GM18907 (cell line): ENCODE measurements around the gene NEU2.

Experiments used
- ATAC-seq: cut with Tn5 transposase; IDR thresholded peaks from one replicate; pipeline ENCODE4 v1.9.1; 2021; ENCODE audit warnings: mild to moderate bottlenecking, moderate library complexity; ENCODE audit not compliant: unreplicated experiment

The NEU2 gene

DNA sequence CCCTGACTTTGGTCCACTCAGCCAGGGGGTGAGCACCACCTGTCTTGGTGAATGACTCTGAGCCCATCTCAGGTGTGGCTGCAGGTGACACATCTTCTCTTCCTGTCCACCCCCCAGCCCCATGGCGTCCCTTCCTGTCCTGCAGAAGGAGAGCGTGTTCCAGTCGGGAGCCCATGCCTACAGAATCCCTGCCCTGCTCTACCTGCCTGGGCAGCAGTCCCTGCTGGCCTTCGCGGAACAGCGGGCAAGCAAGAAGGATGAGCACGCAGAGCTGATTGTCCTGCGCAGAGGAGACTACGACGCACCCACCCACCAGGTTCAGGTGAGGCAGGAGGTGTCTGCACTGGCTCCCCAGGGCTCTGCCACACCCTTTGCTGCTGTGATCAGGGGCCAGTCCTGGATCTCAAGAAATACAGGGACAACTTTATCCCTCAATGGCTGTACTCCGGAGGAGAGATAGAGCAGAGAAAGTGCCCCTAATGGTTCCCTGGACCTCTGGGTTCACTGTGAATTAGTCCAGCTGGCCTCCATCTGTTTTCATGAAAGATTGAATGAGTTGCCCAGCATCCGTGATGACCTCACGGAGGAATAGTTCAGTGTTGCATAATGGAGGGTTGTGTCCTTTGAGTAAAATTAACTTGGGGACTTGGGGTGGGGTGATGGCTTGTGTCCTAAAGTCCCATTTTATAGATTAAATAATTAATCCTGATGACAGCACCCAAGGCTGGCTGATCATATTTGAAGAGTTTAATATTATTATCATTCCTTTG is at the start of gene NEU2:
TSS of gene NEU2 (plus strand) at position 122 of the 770 bp plus-strand sequence. CDS start at position 122, 0 bp downstream.
- ATAC-seq: no peak

DNA sequence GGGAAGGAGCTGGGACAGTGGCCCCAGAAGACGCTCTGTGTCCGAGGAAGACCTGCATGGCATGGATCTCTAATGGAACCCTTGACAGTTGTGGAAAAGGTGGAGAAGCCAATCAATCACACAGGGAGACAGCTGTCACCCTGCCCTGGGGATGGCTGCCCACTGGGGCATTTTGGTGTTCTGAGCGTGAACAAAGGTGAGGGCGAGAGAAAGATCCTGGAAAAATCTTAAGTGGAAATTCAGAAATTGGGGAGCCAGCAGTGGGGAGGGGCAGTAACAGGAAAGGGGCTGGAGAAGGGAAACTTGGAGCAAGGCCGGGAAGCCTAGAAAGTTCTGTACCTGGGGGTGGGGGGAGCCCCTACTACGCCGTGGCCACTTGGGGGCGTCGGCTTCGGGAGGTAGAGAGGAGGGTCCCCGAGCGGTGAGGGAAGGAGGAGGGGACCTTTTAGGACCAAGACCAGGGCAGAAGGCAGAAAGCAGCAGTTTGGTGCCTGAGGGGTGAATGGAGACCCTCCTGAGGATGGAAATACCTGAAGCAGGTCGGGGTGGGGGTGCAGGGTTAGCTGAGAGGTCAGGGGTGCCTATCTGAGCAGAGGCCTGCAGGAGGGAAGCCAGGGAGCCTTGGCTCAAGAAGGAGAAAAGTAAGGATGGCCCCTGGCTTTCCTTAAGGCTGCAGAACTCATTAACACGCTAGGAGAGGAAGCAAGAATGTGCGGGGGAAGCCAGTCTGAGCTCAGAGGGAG is 49.4 kb upstream of the NEU2 start:
- ATAC-seq: no peak

DNA sequence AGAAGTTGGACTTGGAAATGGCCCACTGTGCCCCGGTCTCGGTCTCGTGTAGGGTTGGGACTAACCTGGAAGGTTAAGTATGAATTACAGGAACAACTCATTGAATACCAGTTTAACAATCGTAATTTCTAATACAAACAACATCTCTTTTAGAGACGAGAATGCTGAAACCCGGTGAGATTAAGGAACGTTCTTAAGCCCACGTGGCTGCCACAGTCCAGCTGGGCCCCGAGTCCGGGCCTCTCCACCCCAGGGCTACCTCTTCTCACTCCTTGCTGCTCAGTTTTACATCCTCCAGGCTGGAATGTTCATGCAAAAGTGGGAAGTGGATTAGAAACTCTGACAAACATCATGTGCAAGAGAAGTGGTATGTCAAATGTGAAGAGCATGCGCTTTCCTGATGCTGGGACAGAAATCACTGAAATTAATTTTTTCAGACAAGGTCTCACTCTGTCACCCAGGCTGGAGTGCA is 48.8 kb upstream of the NEU2 start:
- ATAC-seq: no peak

DNA sequence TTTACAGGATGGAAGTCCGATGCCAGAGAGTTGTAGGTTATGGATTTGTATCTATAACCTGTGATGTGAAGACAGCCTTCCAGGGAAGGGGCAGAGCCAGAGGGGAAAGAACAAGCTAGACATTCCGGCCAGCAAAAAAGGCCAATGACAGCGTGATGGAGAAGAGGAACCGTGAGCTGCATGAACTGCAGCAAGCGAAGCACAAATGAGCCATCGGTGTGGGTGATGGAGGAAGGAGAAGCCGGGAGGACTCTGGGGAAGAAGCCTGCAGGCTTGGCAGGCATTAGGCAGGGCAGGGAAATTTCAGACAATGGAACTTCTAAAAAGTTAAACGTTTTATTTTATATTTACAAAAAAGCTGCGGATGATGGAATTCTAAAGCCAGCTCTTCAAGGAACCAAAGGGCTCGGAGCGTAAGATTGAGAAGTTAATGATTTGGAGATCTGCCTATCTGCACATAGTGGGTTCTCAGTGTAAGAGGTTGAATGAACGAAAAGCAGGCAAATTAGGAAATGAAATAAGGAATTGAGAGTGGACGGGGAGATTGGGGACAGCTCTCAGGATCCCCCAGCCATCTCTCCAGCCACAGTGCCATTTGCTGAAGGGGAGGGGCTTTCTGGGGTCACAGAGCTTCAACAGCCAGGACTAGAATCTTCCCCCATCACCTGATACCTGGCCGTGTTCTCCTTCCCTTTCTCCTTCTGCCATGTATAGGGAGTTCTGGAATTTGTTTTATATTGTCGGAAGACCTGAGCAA is 47.8 kb upstream of the NEU2 start:
- no peak for ATAC-seq

DNA sequence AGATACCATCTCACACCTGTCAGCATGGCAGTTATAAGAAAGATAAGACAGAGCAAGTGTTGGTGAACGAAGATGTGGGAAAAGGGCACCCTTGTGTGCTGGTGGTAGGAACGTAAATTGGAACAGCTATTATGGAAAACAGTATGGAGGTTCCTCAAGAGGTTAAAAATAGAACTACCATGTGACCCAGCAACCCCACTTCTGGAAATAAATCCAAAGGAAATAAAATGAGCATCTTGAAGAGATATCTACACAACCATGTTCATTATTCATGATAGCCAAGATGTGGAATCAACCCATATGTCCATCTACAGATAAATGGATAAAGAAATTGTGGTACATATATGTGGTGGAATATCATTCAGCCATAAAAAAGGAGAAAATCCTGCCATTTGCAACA is 46.3 kb upstream of the NEU2 start:
- ATAC-seq: no peak

DNA sequence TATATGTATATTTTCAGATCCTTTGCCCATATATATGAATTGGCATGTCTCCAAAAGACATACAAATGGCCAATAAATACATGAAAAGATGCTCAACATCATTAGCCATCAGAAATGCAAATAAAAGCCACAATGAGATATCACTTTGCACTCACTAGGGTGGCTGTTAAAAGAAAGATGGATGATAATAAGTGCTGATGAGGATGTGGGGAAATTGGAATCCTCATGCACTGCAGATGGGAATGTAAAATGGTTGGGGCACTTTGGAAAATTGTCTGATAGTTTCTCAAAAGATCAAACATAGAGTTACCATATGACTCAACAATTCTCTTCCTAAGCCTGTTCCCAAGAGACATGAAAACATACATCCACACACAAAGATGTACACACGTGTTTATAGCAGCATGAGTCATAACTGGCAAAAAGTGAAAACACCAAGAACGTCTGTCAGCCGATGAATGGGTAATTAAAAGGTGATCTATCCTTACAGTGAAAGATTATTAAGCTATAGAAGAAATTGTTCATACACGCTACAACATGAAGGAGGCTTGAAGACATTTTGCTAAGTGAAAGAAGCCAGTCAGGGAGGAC is 39.1 kb upstream of the NEU2 start:
- ATAC-seq: no peak

DNA sequence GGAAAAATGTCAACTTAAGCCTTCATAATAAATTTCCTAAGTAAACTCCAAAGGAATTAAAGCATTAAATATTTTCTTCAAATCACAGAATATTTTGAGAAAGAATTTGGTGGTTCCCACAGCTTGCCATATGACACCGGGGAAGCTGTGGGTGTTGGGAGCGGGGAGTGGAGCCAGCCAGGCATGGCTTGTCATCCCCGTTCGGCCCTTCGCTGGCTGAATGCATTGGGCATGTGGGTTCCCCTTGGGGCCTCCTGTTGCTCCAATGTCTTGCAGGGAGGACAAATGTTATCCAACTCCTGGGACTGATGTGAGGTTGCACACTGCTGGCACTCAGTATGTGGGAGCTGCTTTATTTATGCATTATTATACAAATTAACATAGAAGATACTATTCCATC is 38.0 kb upstream of the NEU2 start:
- ATAC-seq: no peak

DNA sequence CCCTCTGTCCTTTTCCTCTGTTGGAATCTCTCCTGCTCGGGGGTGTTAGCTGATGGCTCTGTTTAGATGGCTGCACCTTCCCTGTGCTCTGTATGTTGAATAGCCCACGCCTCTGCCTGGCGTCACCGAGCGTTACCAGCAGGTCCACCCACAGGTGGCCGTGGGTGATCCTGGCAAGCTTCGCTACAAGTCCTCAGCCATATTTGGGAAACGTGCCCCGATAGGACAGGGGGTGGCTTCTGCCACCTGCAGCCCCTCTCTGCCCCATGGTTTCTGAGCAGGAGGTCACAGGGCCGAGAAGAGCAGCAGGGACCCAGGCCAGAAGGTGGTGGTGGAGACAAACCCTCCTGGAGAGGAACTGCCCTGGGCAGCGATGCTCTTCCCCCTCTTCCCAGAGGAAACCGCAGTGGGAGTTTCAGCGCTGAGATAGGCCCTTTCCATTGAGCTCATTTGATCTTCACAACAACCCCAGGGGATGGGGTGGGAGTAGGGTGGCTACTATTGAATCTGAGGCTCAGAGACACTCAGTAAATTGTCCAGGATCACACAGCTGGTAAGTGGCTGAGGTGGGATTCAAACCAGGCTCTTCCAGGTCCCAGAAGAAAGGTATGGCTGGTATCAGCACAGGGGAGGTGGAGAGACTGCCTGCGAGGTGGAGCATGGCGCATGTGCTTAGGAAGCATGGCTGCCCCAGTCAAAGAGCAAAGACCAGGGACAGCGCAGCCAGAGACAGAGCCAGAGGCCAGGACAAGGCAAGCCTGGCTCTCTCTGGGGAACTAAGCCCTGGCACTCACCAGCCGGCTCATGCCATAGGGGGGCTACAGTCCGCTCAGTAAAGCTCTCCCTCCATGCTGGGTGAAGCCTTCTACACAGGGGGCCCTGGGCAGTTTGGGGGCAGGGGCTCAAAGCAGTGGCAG is 34.5 kb upstream of the NEU2 start:
- no peak for ATAC-seq

DNA sequence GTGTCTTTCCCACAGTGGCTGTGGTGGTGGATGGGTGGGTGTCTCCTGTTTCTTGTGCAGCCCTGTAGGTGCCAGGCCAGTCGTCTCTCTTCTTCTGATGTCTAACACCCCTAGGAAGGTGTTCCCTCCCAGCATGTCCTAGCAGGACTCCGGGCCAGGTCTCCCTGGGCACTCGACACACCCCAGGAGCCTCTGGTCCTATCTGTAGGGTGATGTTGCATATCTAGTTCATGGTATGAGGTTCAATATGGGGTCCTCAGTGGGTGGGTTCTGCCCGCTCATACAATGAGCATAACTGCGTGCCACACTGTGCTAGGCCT is 33.8 kb upstream of the NEU2 start:
- no peak for ATAC-seq

DNA sequence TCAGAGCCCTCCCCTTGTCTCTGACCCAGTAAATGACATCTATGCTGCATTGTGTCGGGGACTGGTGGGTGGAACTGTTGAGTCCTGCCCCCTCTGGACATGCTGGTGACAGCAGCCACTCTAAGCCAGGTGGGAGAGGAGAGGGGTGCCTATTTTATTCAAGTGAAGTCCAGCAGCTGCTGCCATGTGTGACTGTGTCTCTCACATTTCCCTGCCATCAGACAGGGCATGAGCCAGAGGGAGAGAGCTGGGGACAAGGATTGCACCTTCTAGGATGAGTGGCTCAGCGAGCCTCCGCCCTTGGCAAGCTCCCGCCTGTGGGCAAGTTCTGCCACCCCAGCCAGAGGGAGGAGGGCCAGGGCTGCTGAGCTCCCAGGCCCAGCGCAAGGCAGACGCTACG is 33.1 kb upstream of the NEU2 start:
- no peak for ATAC-seq

DNA sequence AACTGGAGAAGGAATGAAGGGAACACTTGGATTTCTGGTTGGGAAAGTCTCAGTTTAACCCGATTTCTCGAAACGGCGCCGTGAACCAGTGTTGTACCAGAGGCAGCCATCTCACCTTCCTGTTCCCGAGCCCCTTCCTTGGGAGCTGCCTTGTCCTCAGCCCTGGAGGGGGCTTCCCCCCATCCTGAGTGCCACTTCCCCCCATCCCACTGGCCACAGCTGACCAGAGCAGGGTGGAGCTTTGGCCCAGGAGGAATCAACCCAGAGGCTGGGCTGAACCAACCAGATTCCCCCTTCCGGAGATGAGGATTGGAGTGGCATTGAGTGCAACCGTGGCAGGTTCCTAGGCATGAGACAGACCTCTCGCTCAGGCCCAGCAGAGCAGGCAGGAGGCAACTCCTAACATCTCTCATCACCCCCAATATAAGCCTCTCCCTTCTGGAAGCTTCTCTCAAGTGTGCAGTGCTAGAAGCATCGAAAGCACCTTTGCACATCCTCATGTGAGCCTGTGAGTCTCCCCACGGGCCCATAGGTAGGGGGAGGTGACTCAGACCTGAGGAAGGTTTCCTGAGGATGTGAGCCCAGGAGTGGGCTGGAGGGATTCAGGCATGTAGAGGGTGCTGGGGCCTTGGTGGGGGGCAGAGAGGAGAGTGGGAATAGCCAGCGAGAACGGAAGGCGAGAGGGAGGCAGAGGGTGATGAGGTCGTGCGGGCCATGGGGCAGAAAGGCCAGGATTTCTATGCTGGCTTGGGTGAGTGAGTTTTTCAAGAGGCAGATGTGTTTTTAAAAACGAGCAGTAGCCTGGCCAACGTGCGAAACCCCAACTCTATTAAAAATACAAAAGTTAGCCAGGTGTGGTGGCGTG is 31.4 kb upstream of the NEU2 start:
- no peak for ATAC-seq

DNA sequence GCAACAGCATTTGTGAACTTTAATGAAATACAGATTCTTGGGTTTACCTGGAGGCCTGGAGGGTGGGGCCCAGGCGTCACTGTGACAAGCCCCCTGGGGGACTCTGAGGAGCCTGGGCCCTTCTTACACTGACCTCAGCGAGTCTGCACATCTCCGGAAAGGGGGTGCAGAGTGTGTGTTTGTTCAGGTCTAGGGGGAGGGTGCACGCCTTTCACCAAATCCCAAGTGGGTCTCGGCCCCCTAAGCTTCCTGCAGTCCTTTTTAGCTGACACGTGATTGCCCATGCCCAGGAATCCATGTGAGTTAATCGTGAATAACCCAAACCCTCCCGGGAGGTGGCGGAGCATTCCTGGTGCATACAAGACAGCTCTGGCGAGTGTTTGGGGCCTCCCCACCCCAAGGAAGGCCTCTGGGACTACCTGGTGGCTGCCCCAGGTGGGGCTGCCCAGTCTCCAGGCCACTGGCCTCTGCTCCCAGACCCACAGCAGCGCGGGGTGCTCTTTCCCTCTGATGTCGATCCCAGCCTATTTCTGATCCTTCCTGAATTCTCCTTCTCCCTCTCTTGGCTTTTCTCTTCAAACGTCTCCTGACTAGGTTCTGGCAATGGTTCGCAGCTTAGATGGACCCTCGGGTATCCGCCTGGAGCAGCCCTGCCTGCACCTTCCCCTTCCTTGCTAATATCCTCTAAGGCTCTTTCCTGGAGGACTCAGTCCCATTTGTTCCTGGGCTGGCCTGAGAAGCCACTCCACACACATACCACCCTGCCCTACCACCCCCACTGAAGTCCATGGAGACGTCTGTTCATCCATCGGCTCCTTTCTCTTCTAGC is 29.4 kb upstream of the NEU2 start:
- no peak for ATAC-seq

DNA sequence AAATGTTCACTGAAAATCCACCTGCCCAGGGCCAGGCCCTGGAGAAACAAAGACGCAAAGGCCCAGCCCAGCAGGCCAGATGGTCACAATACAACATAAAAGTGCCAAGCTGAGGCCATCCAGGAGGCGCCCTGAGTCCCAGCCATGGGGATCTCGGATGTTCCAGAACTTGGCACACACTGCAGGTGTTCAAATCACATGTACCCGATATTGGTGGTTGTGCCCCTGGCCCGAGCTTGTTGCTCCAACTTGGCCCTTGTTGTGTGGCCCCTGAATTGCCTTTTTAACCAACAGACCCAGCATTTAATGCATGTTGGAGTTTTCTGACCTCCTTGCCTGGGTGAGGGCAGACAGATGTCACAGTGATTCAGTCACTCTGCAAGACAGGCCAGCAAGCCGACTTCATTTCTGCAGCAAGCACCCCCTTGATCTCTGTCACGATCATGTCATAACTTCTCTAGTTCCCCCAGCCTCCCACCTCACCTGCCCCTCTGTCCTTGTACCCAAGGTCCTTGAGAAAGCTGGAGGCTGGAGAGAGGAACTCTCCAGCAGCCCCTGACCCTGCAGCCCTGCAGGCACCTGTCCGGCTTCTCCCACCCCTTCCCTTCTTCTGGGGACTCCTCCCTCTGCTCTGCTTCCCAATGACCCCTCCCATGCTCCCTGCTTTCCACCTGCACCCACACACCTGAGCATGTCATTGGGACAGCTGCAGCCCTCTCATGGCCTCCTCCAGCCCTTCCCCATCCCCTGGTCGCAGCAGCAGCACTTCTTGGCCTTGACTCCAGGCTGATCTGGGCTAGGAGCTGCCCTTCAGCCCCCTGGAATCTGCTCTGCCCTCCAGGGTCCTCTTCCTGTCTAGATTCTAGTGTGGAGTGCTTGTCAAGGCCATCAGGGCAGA is 28.6 kb upstream of the NEU2 start:
- ATAC-seq: no peak

DNA sequence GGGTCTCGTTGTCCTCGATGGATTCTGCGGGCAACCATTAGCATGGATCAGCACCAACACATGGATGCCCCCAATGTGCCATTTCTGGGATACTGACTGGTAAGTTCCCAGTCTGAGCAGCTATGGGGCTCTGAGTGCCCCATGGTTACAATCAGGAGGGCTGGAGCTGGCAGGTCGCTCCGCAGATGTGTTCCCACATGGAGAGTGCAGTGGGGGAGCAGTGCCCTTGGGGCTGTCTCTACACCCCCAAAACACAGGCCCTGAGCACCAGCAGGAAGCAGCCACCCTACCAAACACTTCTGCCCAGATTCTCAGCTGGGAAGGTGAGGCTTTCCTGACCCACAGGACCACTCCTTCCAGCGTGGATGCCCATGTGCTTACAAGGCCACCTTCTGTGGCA is 27.4 kb upstream of the NEU2 start:
- ATAC-seq: no peak

DNA sequence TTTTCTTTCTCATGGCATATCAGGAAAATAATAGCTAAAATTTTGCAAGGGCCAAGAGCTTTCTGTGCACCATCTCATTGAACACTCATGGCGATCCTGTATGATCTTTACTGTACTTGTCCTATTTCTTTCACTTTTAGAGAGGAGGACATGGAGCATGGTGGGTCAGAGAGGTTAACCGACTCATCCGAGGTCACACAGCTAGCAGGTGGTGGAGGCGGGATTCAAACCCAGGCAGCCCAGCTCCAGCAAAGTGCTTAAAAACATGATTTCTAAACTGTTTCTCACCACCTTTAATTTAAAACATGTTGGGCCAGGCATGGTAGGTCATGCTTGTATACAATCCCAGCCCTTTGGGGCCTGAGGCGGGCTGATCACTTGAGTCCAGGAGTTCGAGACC is 25.8 kb upstream of the NEU2 start:
- no peak for ATAC-seq

DNA sequence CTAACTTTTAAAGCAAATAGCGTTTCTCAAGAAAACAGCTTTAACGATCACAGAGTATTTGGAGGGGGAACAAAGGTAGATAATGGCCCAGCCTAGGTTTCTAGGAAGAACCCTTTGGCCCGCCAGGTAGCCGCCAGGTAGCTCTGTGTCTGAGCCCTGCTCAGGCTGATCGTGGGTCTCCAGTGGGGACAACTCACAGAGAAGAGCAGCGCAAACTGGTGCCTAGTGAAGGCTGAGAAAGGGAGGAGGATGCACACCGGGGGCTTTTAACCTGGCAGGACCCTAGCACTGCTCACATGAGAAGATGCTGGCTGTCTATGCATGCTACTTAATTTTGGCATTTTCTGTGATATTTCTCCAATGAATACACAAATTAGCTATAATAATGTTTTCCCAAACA is 25.2 kb upstream of the NEU2 start:
- ATAC-seq: no peak

DNA sequence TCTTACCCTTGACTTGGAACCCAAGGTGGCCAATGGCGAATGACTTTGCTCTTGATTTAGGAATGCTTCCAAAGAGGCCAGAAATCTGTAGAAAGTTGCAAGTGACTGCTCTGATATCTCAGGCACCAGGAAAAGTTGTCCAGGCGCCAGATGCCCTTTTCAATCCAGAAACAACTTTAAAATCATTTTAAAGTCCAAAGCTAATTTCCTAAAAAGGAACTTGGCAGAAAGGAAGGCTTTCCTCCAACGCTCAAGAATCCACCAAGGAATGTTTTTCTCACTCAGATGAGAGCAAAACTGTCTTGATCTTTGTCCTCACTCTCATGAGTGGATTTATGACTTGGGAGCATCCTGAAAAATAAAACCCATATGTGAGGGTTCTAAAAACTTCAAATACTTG is 24.7 kb upstream of the NEU2 start:
- ATAC-seq: no peak

DNA sequence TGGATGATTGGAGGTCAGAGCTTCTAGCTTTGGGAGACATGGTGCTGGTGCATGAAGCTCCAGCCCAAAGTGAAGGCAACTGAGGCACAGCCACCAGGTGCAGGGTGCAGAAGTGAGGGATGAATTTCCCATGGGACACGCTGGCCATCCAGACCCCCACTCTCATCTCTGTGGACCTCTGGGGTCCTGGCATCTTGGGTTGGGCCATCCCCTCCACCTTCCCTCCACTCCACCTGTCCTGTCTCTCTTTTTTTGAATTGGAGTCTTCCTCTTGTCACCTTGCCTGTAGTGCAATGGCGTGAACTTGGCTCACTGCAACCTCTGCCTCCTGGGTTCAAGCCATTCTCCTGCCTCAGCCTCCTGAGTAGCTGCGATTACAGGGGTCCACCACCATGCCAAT is 22.8 kb upstream of the NEU2 start:
- ATAC-seq: no peak
